ENCODE results near the gene TUBA1A. TPM values are rescaled to one million over a fixed set of nuclear protein-coding genes. Genes with fewer than 3 reads are reported as not detected.
"Not testable (repeated sequence)": the region's sequence is repeated elsewhere in the genome, so short reads cannot be mapped to it uniquely, and the experiment has no call there.

TUBA1A gene
- total RNA-seq, 3 donors from 2014 or later, result 23.5 to 37.0 (median 24.7) TPM

- Mint-ChIP-seq H3K36me3 (ENCODE audit: insufficient read depth) (peaks cover 9% of the 10 kb centered on the region), H3K27me3 (ENCODE audit: low read depth) (no peaks in the 10 kb centered on the region), H3K4me3 (peak overlapping the region; percentile 95), H3K9me3 (no peaks in the 10 kb centered on the region), H3K4me1 (ENCODE audit: low read depth) (peaks cover 18% of the 10 kb centered on the region)
- DNase-seq (no peak), ATAC-seq (no peak)
Observed at GRCh38 chr12:49189731-49190716, 1.1 kb upstream of the TUBA1A start.

- H3K36me3 Mint-ChIP-seq (ENCODE audit: insufficient read depth), result peaks cover 18% of the 10 kb centered on the region
Observed at GRCh38 chr12:49188201-49188915, 522 bp downstream of the TUBA1A start.

GRCh38 chr12:49187184-49187583 lies 1.7 kb downstream of the TUBA1A start:
- H3K27me3 Mint-ChIP-seq (ENCODE audit: low read depth), result no peaks in the 10 kb centered on the region
- peaks cover 18% of the 10 kb centered on the region for H3K36me3 Mint-ChIP-seq (ENCODE audit: insufficient read depth)
- no peak for DNase-seq
- no peaks in the 10 kb centered on the region for H3K9me3 Mint-ChIP-seq
- ATAC-seq, result no peak
- H3K4me1 Mint-ChIP-seq (ENCODE audit: low read depth), result peaks cover 18% of the 10 kb centered on the region
- peak overlapping the region; percentile 95 for H3K4me3 Mint-ChIP-seq

More at GRCh38 chr12:49188201-49188915, 522 bp downstream of the TUBA1A start:
- Mint-ChIP-seq H3K4me3 (peak overlapping the region; percentile 95), H3K9me3 (no peaks in the 10 kb centered on the region), H3K27me3 (ENCODE audit: low read depth) (no peaks in the 10 kb centered on the region), H3K4me1 (ENCODE audit: low read depth) (peaks cover 18% of the 10 kb centered on the region)
- ATAC-seq (peak; percentile 58 to 59), DNase-seq (peak; percentile 59)

GRCh38 chr12:49186307-49186706 lies 2.6 kb downstream of the TUBA1A start:
- peaks cover 18% of the 10 kb centered on the region for H3K36me3 Mint-ChIP-seq (ENCODE audit: insufficient read depth)
- not testable (repeated sequence) for H3K9me3 Mint-ChIP-seq; H3K27me3 Mint-ChIP-seq (ENCODE audit: low read depth); DNase-seq; ATAC-seq; H3K4me3 Mint-ChIP-seq
- H3K4me1 Mint-ChIP-seq (ENCODE audit: low read depth), result peaks cover 18% of the 10 kb centered on the region

GRCh38 chr12:49184697-49185096 lies 4.2 kb downstream of the TUBA1A start:
- not testable (repeated sequence) for H3K4me3 Mint-ChIP-seq; H3K27me3 Mint-ChIP-seq (ENCODE audit: low read depth); ATAC-seq; H3K9me3 Mint-ChIP-seq; DNase-seq
- peaks cover 17% of the 10 kb centered on the region for H3K4me1 Mint-ChIP-seq (ENCODE audit: low read depth)
- peaks cover 18% of the 10 kb centered on the region for H3K36me3 Mint-ChIP-seq (ENCODE audit: insufficient read depth)

GRCh38 chr12:49183214-49183950 lies 5.5 kb downstream of the TUBA1A start:
- not testable (repeated sequence) for ATAC-seq; H3K27me3 Mint-ChIP-seq (ENCODE audit: low read depth); H3K9me3 Mint-ChIP-seq; DNase-seq; H3K4me3 Mint-ChIP-seq
- peaks cover 14% of the 10 kb centered on the region for H3K4me1 Mint-ChIP-seq (ENCODE audit: low read depth)
- H3K36me3 Mint-ChIP-seq (ENCODE audit: insufficient read depth), result peaks cover 18% of the 10 kb centered on the region

- Mint-ChIP-seq H3K9me3 (no peaks in the 10 kb centered on the region), H3K27me3 (ENCODE audit: low read depth) (no peaks in the 10 kb centered on the region), H3K4me1 (ENCODE audit: low read depth) (no peaks in the 10 kb centered on the region), H3K36me3 (ENCODE audit: insufficient read depth) (no peaks in the 10 kb centered on the region), H3K4me3 (no peak overlapping the region)
- ATAC-seq (no peak), DNase-seq (no peak)
Observed at GRCh38 chr12:49174218-49174617, 14.7 kb downstream of the TUBA1A start.

- DNase-seq (no peak), ATAC-seq (no peak)
- H3K36me3 Mint-ChIP-seq (ENCODE audit: insufficient read depth), result no peaks in the 10 kb centered on the region
- no peak overlapping the region for H3K4me3 Mint-ChIP-seq
- H3K27me3 Mint-ChIP-seq (ENCODE audit: low read depth), result no peaks in the 10 kb centered on the region
- H3K9me3 Mint-ChIP-seq, result no peaks in the 10 kb centered on the region
- H3K4me1 Mint-ChIP-seq (ENCODE audit: low read depth), result no peaks in the 10 kb centered on the region
Observed at GRCh38 chr12:49170924-49171323, 18.0 kb downstream of the TUBA1A start.

- DNase-seq (no peak), ATAC-seq (no peak)
- Mint-ChIP-seq H3K27me3 (ENCODE audit: low read depth) (no peaks in the 10 kb centered on the region), H3K4me3 (no peak overlapping the region), H3K4me1 (ENCODE audit: low read depth) (no peaks in the 10 kb centered on the region), H3K36me3 (ENCODE audit: insufficient read depth) (no peaks in the 10 kb centered on the region), H3K9me3 (no peaks in the 10 kb centered on the region)
Observed at GRCh38 chr12:49165114-49165513, 23.8 kb downstream of the TUBA1A start.

- DNase-seq; H3K27me3 Mint-ChIP-seq (ENCODE audit: low read depth); ATAC-seq; H3K36me3 Mint-ChIP-seq (ENCODE audit: insufficient read depth); H3K4me1 Mint-ChIP-seq (ENCODE audit: low read depth); H3K9me3 Mint-ChIP-seq; H3K4me3 Mint-ChIP-seq: not testable (repeated sequence)
Observed at GRCh38 chr12:49161901-49162300, 27.0 kb downstream of the TUBA1A start.

- no peaks in the 10 kb centered on the region for H3K9me3 Mint-ChIP-seq
- ATAC-seq (no peak), DNase-seq (no peak)
- no peaks in the 10 kb centered on the region for H3K36me3 Mint-ChIP-seq (ENCODE audit: insufficient read depth)
- no peaks in the 10 kb centered on the region for H3K4me1 Mint-ChIP-seq (ENCODE audit: low read depth)
- H3K4me3 Mint-ChIP-seq, result no peak overlapping the region
- no peaks in the 10 kb centered on the region for H3K27me3 Mint-ChIP-seq (ENCODE audit: low read depth)
Observed at GRCh38 chr12:49161092-49161795, 27.6 kb downstream of the TUBA1A start.

- DNase-seq, result no peak
- Mint-ChIP-seq H3K4me1 (ENCODE audit: low read depth) (no peaks in the 10 kb centered on the region), H3K36me3 (ENCODE audit: insufficient read depth) (no peaks in the 10 kb centered on the region), H3K9me3 (no peaks in the 10 kb centered on the region), H3K4me3 (no peak overlapping the region), H3K27me3 (ENCODE audit: low read depth) (no peaks in the 10 kb centered on the region)
- no peak for ATAC-seq
Observed at GRCh38 chr12:49160399-49160798, 28.5 kb downstream of the TUBA1A start.

GRCh38 chr12:49154221-49154620 lies 34.7 kb downstream of the TUBA1A start:
- Mint-ChIP-seq H3K36me3 (ENCODE audit: insufficient read depth) (no peaks in the 10 kb centered on the region), H3K9me3 (no peaks in the 10 kb centered on the region), H3K4me3 (no peak overlapping the region), H3K27me3 (ENCODE audit: low read depth) (no peaks in the 10 kb centered on the region), H3K4me1 (ENCODE audit: low read depth) (peaks cover 2% of the 10 kb centered on the region)
- ATAC-seq (no peak), DNase-seq (no peak)

- H3K27me3 Mint-ChIP-seq (ENCODE audit: low read depth), result no peaks in the 10 kb centered on the region
- H3K36me3 Mint-ChIP-seq (ENCODE audit: insufficient read depth), result peaks cover 4% of the 10 kb centered on the region
- no peaks in the 10 kb centered on the region for H3K9me3 Mint-ChIP-seq
- peaks cover 2% of the 10 kb centered on the region for H3K4me1 Mint-ChIP-seq (ENCODE audit: low read depth)
- no peak overlapping the region for H3K4me3 Mint-ChIP-seq
- no peak for DNase-seq
- ATAC-seq, result no peak
Observed at GRCh38 chr12:49147384-49147783, 41.5 kb downstream of the TUBA1A start.

All from activated T-cell treated with anti-CD3 and anti-CD28 coated beads, Interleukin-2, amount 50 U/mL, for 4 hours (primary cell).